Neural cell (in vitro differentiated cells): ENCODE results near the gene PXDN. TPM values are rescaled to one million over a fixed set of nuclear protein-coding genes. Genes with fewer than 3 reads are reported as not detected.

Source experiments
- H2AFZ ChIP-seq: fragments of 200-600, 300-800 bp; sonication (generic), shearing (Covaris generic); 2 replicates; pipeline ENCODE4 v1.6.0; 2014; ENCODE audit warnings: low read depth, mild to moderate bottlenecking, antibody characterized with exemption, low read length, moderate library complexity
- H3F3A ChIP-seq: fragments of 200-600 bp; shearing (Covaris generic); 2 replicates; pipeline ENCODE4 v1.6.1; 2016; ENCODE audit warnings: mild to moderate bottlenecking, moderate library complexity, mixed read lengths, antibody characterized with exemption, low read length; ENCODE audit not compliant: insufficient read depth, poor library complexity, severe bottlenecking
- H3K27ac ChIP-seq: fragments of 200-600, 300-800 bp; sonication (generic), shearing (Covaris generic); 2 replicates; pipeline ENCODE4 v1.5.1; 2014; ENCODE audit warnings: mild to moderate bottlenecking, low read length, moderate library complexity
- H3K27me3 ChIP-seq: fragments of 300-800, 200-600 bp; sonication (generic), shearing (Covaris generic); 2 replicates; pipeline ENCODE4 v1.6.0; 2014; ENCODE audit warnings: mild to moderate bottlenecking, low read depth, low read length, moderate library complexity; ENCODE audit not compliant: insufficient read depth
- H3K36me3 ChIP-seq: fragments of 300-800, 200-600 bp; sonication (generic), shearing (Covaris generic); 2 replicates; pipeline ENCODE4 v1.5.1; 2014; ENCODE audit warnings: mild to moderate bottlenecking, antibody characterized with exemption, low read length, moderate library complexity; ENCODE audit not compliant: insufficient read depth
- H3K4me2 ChIP-seq: fragments of 300-800, 200-600 bp; sonication (generic), shearing (Covaris generic); 2 replicates; pipeline ENCODE4 v1.6.0; 2014; ENCODE audit warnings: mild to moderate bottlenecking, low read length
- H3K4me3 ChIP-seq: fragments of 300-800, 200-600 bp; sonication (generic), shearing (Covaris generic); 2 replicates; pipeline ENCODE4 v1.5.1; 2014; ENCODE audit warnings: mild to moderate bottlenecking, low read length, moderate library complexity
- H3K79me2 ChIP-seq: fragments of 200-600 bp; shearing (Covaris generic); replicated peaks from 2 replicates; pipeline ENCODE4 v1.6.0; 2014; ENCODE audit warnings: mild to moderate bottlenecking, low read length, moderate library complexity; ENCODE audit not compliant: insufficient read depth
- H3K9ac ChIP-seq: fragments of 300-800, 200-600 bp; sonication (generic), shearing (Covaris generic); 2 replicates; pipeline ENCODE4 v1.6.1; 2016; ENCODE audit warnings: mild to moderate bottlenecking, low read length, mixed read lengths
- H3K9me2 ChIP-seq: fragments of 200-600 bp; shearing (Covaris generic); 2 replicates; pipeline ENCODE4 v1.6.1; 2016; ENCODE audit warnings: mild to moderate bottlenecking, low read length, mixed read lengths; ENCODE audit not compliant: insufficient read depth
- H3K9me3 ChIP-seq: fragments of 200-600, 300-800 bp; sonication (generic), shearing (Covaris generic); 2 replicates; pipeline ENCODE4 v1.6.1; 2016; ENCODE audit warnings: mild to moderate bottlenecking, mixed run types, low read length, moderate library complexity, mixed read lengths
- H4K20me1 ChIP-seq: fragments of 200-600 bp; shearing (Covaris generic); 2 replicates; pipeline ENCODE4 v1.6.1; 2016; ENCODE audit warnings: mild to moderate bottlenecking, mixed run types; ENCODE audit not compliant: insufficient read depth
- CTCF ChIP-seq: fragments of 450-650 bp; IDR thresholded peaks from 2 replicates; pipeline ENCODE4 v1.5.1; 2014; ENCODE audit warnings: antibody characterized with exemption, mild to moderate bottlenecking, moderate library complexity; ENCODE audit not compliant: poor library complexity, severe bottlenecking
- EP300 ChIP-seq: fragments of 450-650 bp; conservative IDR thresholded peaks from 2 replicates; pipeline ENCODE4 v1.6.1; 2014; ENCODE audit warnings: antibody characterized with exemption, mild to moderate bottlenecking, moderate library complexity; ENCODE audit not compliant: poor library complexity, severe bottlenecking
- EZH2 ChIP-seq: fragments of 200-600, 300-800 bp; shearing (Covaris generic), sonication (generic); IDR thresholded peaks from 2 replicates; pipeline ENCODE4 v1.6.1; 2014; ENCODE audit warnings: antibody characterized with exemption, low read length, borderline replicate concordance, mild to moderate bottlenecking; ENCODE audit not compliant: insufficient read depth, poor library complexity, severe bottlenecking
- MXI1 ChIP-seq: fragments of 450-650 bp; conservative IDR thresholded peaks from 2 replicates; pipeline ENCODE4 v1.6.1; 2014; ENCODE audit warnings: antibody characterized with exemption, mild to moderate bottlenecking; ENCODE audit not compliant: poor library complexity, severe bottlenecking
- POLR2AphosphoS5 ChIP-seq: IDR thresholded peaks from 2 replicates; pipeline ENCODE4 v1.6.1; 2012
- RAD21 ChIP-seq: fragments of 450-650 bp; conservative IDR thresholded peaks from 2 replicates; pipeline ENCODE4 v1.6.1; 2014; ENCODE audit warnings: antibody characterized with exemption, mild to moderate bottlenecking, moderate library complexity
- REST ChIP-seq: IDR thresholded peaks from 2 replicates; pipeline ENCODE4 v1.6.1; 2012; ENCODE audit warnings: borderline replicate concordance
- SMC3 ChIP-seq: fragments of 450-650 bp; conservative IDR thresholded peaks from 2 replicates; pipeline ENCODE4 v1.6.1; 2014; ENCODE audit warnings: antibody characterized with exemption, mild to moderate bottlenecking, moderate library complexity; ENCODE audit not compliant: poor library complexity
- TAF1 ChIP-seq: IDR thresholded peaks from 2 replicates; pipeline ENCODE4 v1.6.1; 2012; ENCODE audit warnings: low read depth
- polyA plus RNA-seq: library from polyadenylated mRNA; depleted of rRNA; stranded (reverse); fragments of >200 nt; gene quantifications from 2 replicates; pipeline ENCODE4 v1.2.3, GENCODE V29; 2014

The PXDN gene
- polyA plus RNA-seq, 1 donor from 2014 or later = 181 TPM

- Histone ChIP-seq H3K27me3 (no peaks in the 10 kb centered on the region), H4K20me1 (peaks cover 3% of the 10 kb centered on the region), H3K9me2 (no peaks in the 10 kb centered on the region), H3F3A (no peaks in the 10 kb centered on the region), H3K27ac (no peak overlapping the region), H3K4me3 (no peak overlapping the region), H2AFZ (no peak overlapping the region), H3K79me2 (peaks cover 25% of the 10 kb centered on the region), H3K36me3 (no peaks in the 10 kb centered on the region), H3K9me3 (no peaks in the 10 kb centered on the region), H3K9ac (no peak overlapping the region), H3K4me2 (no peak overlapping the region)
- TF ChIP-seq EP300 (no peak), POLR2AphosphoS5 (no peak)
Measured at GRCh38 chr2:1709946-1710560, 34.3 kb downstream of the PXDN start.

DNA sequence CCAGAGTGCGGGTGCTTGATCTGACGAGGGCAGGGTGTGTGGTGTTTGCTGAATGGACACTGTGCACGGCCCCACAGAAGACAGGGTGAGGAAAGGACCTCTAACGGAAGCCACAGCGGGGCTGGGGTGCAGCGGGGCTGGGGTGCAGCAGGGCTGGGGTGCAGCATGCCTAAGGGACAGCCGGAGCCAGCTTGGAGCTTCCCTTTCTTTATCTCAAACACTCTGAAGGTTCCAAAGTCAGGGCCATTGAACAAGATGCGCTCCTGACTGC lies 35.0 kb downstream of the PXDN start:
- no peaks in the 10 kb centered on the region for H3F3A ChIP-seq
- H3K9me3 ChIP-seq = no peaks in the 10 kb centered on the region
- H3K9ac ChIP-seq = no peak overlapping the region
- no peaks in the 10 kb centered on the region for H3K27me3 ChIP-seq
- H3K4me2 ChIP-seq = no peak overlapping the region
- H3K27ac ChIP-seq = no peak overlapping the region
- H2AFZ ChIP-seq = no peak overlapping the region
- H3K9me2 ChIP-seq = no peaks in the 10 kb centered on the region
- H4K20me1 ChIP-seq = peaks cover 3% of the 10 kb centered on the region
- no peak overlapping the region for H3K4me3 ChIP-seq
- H3K79me2 ChIP-seq = peaks cover 20% of the 10 kb centered on the region
- H3K36me3 ChIP-seq = no peaks in the 10 kb centered on the region
- TF ChIP-seq MXI1 (no peak), EZH2 (no peak), SMC3 (no peak), TAF1 (no peak), EP300 (no peak), RAD21 (no peak), POLR2AphosphoS5 (no peak), REST (no peak), CTCF (no peak)
